Measurements from ENCODE around the gene CACNB2.

- TF ChIP-seq CTCF (IDR thresholded peaks at IDR 0.05; ENCODE audit: poor library complexity) (no peak), EZH2phosphoT487 (IDR thresholded peaks at IDR 0.05; ENCODE audit: low read depth, severe bottlenecking, unreplicated experiment) (no peak)
Measured at GRCh38 chr10:18523858-18524257, 383.6 kb downstream of the CACNB2 start.

Measured in hepatocyte (in vitro differentiated cells).